ENCODE measurements around the gene AIF1.

AIF1 gene

GRCh38 chr6:31620586-31621319 lies 5.7 kb downstream of the AIF1 start, which contains the start of gene PRRC2A:
PRRC2A (plus strand) TSS chr6:31620715; CDS start chr6:31622790, 2,075 bp downstream.
- DNase-seq (ENCODE audit: low read depth), result no peak

- no peak for DNase-seq (ENCODE audit: low read depth)
Measured at GRCh38 chr6:31621320-31621939, 6.4 kb downstream of the AIF1 start.

- no peak for DNase-seq (ENCODE audit: low read depth)
Measured at GRCh38 chr6:31621991-31622390, 7.0 kb downstream of the AIF1 start.

- no peak for DNase-seq (ENCODE audit: low read depth)
Measured at GRCh38 chr6:31622684-31623091, 7.7 kb downstream of the AIF1 start.

- no peak for DNase-seq (ENCODE audit: low read depth)
Measured at GRCh38 chr6:31624070-31624469, 9.0 kb downstream of the AIF1 start.

GRCh38 chr6:31626952-31627351 lies 11.9 kb downstream of the AIF1 start:
- no peak for DNase-seq (ENCODE audit: low read depth)

- no peak for DNase-seq (ENCODE audit: low read depth)
Measured at GRCh38 chr6:31627690-31628287, 12.8 kb downstream of the AIF1 start.

- no peak for DNase-seq (ENCODE audit: low read depth)
Measured at GRCh38 chr6:31629014-31629413, 14.0 kb downstream of the AIF1 start.

GRCh38 chr6:31630177-31630934 lies 15.3 kb downstream of the AIF1 start:
- no peak for DNase-seq (ENCODE audit: low read depth)

GRCh38 chr6:31631209-31631608 lies 16.2 kb downstream of the AIF1 start:
- no peak for DNase-seq (ENCODE audit: low read depth)

GRCh38 chr6:31631681-31632278 lies 16.7 kb downstream of the AIF1 start:
- no peak for DNase-seq (ENCODE audit: low read depth)

GRCh38 chr6:31632279-31632946 lies 17.4 kb downstream of the AIF1 start:
- DNase-seq (ENCODE audit: low read depth), result no peak

- no peak for DNase-seq (ENCODE audit: low read depth)
Measured at GRCh38 chr6:31633447-31633846, 18.4 kb downstream of the AIF1 start.

GRCh38 chr6:31634131-31634530 lies 19.1 kb downstream of the AIF1 start:
- no peak for DNase-seq (ENCODE audit: low read depth)

GRCh38 chr6:31634969-31635575 lies 20.0 kb downstream of the AIF1 start:
- no peak for DNase-seq (ENCODE audit: low read depth)

GRCh38 chr6:31636698-31637596 lies 21.9 kb downstream of the AIF1 start:
- no peak for DNase-seq (ENCODE audit: low read depth)

GRCh38 chr6:31639043-31639442 lies 24.0 kb downstream of the AIF1 start:
- no peak for DNase-seq (ENCODE audit: low read depth)

GRCh38 chr6:31639449-31639861 lies 24.4 kb downstream of the AIF1 start:
- no peak for DNase-seq (ENCODE audit: low read depth)

GRCh38 chr6:31640612-31641011 lies 25.6 kb downstream of the AIF1 start:
- DNase-seq (ENCODE audit: low read depth), result no peak

GRCh38 chr6:31641370-31641769 lies 26.3 kb downstream of the AIF1 start:
- DNase-seq (ENCODE audit: low read depth), result no peak
